CD4-positive, alpha-beta T cell treated with Interleukin-17A for 4 hours (primary cell): ENCODE results near the gene PAK3.

Experiments used
- DNase-seq: peaks from one replicate; pipeline ENCODE4 v3.0.0-alpha.2; 2020; ENCODE audit warnings: mixed read lengths

The PAK3 gene

DNA sequence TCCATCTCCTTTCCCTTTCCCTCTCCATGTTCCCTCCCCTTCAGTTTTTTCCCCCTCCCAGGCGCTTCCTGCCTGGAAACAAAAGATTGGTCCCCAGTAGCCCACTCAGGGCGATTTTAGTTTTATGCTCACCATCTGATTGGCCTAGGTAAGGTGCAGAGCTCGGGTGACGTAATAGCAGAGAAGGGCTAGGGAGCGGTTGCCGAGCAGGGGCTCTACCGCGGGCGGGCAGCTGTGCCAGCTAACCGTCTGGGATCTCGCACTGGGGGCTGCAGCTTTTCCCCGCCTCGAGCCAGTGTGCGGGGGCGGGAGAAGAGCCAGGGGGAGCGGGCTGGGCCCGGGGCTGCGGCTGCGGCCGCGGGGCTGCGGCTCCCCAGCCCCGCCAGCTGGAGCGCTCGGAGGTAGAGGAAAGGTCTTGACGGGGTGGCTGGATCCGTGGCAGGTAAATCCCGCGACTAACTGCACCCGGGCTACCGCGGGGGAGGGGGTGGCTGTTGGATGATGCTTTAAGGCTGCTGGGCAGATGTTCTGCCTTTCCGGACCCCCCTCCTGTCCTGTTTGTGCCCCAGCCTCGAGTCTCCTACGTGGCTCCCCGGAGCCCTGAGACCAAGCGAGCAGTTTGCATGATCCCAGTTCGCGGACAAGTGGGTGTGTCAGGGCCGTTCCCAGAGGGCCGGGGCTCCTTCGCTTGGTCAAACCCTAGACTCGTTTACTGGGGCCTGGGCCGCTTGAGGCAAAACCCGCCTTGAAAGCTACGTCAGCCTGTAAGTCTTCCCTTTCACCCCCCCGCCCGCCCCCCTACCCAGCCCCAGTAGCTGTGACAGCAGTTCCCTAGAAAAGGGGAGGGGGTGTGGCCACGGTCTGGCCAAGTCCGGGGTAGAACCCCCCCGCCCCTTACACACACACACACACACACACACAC is at the start of gene PAK3:
PAK3 (plus strand) TSS at position 218 of the 922 bp plus-strand sequence. CDS start 26,913 bp downstream, outside the sequence.
- DNase-seq = peak; percentile 44

DNA sequence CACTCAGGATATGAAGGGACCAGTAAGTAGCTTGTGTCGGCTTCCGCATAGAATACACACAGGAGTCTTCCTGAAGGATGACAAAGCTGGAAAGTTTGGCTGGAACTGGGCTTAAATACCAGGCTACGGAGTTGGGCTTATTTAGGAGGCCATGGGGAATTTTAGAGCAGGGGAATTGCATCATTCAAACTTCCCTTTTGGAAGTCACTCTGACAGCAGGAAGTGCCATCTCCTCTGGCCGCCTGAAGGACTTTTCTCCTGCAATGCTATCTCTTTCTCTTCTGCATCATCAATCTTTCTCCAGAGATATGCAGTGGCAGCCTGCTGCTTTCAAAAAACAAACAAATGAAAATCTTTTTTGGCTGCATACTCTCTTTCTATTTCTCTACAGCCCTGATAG is 48.4 kb upstream of the PAK3 start:
- no peak for DNase-seq

DNA sequence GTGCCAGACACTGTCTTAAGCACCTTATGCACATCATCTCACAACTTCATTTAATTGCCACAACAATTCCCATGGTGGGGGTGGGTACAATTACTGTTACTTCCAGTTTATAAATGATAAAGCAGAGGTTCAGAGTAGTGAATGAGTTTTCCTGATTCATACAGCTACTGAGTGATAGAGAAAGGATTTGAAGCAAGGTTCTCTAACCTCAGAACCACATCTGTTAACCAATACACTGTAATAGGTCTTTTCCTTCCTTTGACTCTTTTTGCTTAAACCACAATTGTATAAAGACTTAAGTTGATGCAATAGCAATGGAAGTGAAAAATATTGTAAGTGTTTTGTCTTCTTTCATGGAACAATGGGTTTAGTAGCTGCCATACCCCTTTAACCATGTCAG is 43.5 kb upstream of the PAK3 start:
- DNase-seq = no peak

DNA sequence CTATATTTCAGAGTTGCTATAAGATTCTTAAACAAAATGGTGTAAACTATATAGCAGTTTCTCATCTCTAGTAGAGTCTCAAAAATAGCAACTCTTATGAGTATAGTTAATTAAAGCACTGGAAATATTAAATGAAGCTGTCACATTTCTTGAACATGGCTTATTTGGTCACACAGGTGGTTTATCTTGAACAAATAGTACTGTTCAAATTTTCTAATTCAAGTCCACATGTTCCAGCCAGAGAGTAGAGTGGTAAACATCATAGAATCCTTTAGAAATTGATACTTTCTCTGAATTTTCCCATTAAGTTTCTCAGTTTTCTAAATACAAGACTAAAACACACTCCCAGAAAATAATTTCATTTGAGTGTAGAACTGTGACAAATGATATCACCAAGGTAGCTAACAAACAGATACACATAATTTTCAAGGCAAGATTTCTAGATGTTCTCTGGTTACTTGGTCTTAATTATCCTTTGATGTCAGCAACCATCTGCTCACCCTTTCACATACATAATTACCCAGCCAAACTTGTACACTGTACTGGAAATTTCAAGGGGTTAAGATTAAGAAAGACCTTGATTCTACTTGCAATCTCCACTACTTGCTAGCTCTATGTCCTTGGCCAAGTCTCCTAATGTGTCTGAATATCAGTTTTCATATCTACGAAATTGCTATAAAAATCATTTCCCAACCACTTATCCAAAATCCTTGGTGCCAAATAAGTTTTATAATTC is 24.3 kb upstream of the PAK3 start:
- no peak for DNase-seq

DNA sequence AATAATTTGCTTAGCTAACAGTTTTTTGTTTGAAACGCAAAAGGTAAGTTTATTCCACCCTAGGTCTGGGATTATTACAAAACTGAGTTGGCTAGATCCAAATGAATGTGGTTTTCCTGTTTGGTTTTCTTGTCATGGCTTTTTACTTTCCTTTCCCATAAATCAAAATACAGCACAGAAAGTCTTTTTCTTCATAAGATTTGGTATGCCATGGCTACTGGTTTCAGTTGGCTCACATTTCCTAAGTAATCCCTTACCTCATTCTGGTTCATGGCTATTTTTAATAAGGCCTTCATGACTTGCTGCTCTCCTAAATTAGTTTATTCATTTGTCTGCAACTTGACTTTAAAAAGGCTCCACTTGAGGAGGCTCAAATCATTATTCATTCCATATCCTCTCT is 12.9 kb upstream of the PAK3 start:
- DNase-seq = no peak

DNA sequence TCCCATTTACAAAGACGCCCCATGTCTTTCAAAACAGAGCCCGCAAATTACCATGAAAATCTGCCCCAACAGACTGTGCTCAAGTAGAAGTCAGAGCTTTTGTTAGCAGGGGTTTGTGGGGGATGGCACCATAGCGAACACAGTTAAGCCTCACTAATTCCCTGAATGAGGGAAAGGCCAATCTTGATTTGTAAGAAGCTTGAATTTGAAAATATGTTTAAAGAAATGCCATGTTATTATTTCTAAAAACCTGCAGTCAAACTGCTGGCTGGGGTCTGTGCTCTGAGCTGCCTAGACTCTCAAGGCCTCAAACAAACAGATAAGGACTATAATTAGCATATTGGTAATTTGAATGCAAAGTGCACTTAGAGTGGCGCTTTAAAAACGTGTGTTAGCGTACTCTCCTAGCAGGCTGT is 9.4 kb upstream of the PAK3 start:
- no peak for DNase-seq

DNA sequence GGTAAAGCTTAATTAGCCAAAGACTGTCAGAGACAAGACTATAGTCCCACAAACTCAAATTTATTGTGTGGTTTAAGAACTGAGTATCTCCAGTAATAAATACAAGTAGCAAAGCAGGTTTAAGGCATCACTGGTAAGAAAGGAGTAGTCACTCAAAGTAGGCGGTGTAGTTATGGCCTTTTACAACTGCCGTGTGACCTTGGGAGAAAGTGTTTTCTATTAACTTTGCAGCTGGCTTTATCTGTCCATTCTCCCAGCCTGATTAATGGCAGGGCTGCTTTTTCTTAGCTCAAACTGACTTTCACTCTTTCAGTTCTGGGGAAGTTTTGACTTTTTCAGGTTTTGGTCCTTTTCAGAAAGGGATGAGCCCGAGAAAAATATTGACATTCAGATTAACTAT is 7.4 kb upstream of the PAK3 start:
- DNase-seq = no peak

DNA sequence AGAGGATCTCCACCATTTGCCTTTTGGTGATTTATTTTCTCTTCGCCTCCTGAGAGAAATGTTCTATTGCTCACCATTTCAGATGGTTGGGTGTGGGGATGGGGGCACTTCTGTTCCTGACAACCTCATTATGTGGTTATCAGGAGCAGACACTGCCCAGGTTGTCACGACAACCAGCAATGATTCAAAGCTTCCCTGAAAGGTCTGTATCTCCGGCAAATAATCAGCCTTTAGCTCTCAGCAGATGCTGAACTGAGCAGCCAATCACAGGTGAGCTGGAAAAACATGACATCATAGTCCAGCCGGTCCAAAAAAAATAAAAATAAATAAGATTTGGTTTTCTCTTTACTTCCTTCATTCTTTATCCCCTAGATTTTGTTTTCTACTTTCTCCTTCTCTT is 5.5 kb upstream of the PAK3 start:
- DNase-seq = no peak

DNA sequence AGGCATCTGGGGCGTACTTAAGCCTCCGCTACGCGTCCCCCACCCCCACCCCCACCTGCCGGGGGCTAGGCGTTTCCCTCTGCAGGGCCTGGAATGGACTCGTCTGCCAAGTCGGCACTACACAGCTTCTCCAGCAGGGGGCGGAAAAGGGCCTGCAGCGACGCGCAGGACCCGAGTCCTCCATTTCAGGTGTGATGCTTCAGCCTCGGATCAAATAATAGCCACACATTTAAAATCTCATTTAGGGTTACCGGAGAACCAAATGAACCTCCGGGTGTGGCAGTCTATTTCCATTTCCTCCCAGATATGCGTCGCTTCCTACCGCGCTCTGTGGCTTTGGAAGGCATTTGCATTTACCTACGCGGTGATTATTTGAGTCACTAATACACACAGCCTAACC is 2.9 kb downstream of the PAK3 start:
- peak; percentile 76 for DNase-seq

DNA sequence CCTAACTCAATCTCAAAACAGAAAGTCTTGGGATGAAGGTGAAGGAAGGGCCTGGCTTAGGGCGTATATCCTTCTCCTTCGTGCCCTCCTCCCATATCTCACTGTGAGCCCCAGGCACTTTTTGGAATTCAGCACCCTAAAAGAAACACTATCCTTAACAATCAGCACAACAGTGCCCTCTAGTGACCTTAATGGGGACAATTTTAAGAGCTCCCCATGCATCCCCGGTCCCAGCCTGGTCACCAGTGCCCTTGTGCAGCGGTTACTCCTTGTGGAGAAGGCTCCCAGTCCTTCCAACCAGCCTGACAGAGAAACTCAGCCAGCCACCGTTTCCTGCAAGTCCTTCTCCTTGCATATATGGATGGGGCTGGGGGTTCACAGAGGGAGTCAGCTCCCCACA is 4.2 kb downstream of the PAK3 start:
- peak; percentile 44 for DNase-seq

DNA sequence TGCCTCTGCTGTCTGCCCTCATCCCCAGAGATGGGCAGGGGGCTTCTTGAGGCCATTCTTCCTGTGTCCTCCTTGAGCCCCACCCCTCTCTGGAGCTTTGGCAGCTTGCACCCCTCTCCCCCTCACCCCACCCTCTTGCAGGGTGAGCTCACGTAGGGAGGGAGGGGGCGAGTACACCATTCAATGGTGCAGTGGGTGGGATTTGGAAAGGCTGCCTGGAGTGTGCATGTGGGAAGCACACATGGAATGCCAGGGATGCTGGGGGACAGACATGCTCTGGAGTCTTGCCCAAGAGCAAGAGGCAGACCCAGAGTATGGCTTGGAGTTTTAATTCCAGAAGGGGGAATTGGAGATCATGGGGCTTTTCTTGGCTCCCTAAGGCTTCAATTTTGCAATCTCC is 5.6 kb downstream of the PAK3 start:
- DNase-seq = no peak

DNA sequence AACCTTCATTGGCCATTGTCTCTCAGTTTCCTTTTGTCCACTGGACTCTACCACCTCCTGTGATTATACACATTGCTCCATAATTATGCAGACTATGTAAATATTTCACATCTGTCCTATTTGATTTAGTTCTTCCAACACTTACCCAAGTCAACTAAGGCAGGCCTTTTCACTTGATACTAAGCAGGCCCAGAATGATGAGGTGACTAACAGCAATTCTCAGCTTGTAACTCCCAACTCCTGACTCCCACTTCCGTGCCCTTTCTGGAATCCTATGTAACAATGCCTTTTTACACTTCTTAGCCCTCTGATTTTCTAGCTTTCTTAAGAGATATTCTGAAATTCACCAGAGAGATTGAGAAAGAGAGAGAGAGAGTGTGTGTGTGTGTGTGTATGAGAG is 6.6 kb downstream of the PAK3 start:
- DNase-seq = no peak

DNA sequence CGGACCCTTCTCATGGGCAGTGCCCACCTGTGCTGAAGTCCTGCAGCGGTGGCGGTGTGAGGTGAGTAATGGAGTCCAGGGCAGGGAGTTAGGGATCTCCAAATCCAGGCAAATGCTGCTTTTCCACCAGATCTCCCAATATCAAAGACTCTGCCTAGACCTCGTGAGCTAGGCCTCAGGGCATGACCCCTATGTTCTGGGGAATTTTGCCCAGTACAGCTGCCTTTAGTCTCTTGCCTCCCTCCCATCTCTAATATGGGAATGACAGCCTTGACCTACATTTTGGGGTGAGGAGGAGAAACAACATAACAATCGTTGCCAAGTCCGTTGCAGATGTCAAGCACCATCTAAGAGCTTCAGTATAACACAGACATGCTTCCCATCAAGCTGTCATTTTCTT is 7.3 kb downstream of the PAK3 start:
- no peak for DNase-seq

DNA sequence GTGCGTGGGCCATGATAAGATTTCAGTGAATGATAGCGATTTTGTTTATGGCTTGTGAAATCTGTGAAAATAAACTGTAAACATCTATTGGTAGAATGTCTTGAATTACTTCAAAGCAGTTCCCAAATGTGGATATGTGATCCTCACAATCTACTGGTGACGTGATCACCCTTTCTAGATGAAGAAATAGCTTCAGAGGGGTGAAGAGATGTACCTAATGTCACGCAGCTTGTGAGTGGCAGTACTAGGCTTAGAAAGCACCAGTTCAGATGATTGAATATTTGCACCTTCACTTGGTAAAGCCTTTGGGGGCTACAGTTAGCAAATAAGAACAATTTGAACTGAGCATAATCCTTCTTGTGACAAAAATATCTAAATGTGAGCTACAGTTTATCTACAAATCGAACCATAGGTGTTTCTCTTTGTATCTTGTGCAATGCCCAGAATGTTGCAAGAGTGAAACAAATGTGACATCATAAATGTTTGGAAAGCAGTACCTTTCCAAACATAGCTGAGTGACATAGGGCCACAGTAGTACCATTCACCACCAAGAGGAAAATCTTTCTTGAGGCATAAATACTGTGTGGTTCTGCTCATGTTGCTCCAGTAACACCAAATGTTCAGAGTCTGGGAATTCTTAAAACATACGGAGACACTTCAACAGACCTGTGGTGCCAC is 14.2 kb downstream of the PAK3 start:
- DNase-seq = no peak

DNA sequence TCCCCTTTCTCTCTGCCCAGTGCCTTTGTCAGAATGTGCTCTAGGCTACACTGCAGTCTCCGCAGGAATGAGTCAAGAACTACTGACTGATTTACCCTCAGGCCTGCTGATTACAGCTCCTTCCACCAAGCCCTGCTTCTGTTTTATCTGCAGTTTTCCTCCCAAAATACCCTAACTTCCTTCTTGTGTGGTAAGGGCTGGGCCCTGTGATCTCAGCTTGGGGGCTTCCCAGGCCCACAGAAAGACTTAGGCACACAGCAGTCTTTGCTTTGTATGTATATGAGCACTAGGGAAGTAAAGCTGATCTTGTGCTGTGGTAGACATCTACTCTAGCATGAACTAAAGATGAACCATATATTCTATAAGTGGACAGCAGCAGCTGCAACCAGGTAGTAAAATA is 18.8 kb downstream of the PAK3 start:
- no peak for DNase-seq

DNA sequence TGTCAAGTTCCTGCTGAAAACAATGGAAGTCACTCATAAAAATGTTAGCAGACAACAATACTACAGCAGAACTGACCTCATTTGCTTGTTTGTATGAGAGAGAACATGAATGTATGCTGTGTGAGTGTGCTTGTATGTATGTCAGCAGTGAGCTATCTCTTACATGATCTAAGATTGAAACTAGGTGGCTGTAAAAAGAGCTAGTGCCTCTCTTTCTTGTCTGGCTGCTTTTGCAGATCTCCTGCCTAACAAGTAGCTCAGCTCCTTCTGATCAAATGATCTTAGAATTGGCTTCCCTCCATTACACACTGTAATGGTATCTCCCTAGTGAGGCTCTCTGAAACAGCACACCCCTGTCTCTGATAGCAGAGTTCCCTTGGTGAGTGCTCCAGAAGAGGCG is 20.7 kb downstream of the PAK3 start:
- DNase-seq = no peak

DNA sequence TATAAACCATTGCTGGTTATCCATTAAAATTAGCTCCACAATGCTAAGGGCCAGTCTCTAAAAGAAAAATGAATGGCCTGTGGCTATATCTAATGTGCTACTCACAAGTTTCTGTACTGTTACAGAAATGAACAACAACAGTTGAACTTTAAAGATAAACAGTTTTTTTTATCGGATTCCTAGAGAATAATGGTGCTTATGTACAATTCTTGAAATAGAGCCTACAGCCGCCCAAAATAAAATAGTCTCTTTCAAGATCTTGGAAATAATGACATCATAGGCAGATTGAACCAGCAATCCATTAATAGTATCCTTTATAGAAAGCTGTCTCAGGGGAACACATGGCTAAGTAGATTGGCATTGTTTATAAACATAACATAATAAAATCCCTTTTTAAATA is 23.4 kb downstream of the PAK3 start:
- DNase-seq = no peak

DNA sequence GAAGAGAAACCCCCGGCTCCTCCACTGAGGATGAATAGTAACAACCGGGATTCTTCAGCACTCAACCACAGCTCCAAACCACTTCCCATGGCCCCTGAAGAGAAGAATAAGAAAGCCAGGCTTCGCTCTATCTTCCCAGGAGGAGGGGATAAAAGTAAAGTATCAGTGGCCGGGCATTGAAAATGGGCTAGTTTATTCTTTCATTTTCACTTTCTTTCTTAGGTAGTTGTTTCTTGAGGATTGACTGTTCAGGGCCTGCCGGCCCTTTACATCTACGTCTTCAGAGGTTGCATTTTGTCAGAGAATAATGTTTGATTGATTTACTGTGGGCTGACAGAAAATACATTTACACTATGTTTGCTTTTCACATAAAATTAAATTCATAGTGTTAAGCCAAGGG is 27.1 kb downstream of the PAK3 start:
- DNase-seq = no peak

DNA sequence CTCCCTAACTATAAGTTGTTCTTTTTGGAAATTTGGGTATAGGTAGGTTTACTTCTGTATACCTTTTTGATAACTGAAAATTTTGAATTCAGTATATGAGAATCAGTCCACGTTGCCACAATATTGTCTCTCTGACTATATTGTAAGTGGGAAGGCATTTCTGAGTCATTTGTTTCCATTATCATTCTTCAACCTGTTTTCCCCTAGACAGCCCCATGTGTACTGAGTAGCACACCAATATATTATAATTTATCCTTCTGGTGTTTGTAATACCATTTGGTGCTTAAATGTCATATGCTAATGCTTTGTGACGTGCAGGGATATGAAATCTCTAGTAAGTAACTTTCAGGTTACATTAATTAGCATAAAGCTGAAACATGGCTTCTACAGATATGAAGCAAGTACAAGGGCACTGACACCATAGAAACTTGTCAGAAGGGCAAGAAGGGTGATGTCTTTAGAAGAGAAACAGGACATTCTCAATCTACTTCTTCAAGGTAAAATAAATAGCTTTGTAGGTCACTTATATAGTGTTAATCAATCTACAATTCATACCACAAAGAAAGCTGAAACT is 27.7 kb downstream of the PAK3 start:
- no peak for DNase-seq

DNA sequence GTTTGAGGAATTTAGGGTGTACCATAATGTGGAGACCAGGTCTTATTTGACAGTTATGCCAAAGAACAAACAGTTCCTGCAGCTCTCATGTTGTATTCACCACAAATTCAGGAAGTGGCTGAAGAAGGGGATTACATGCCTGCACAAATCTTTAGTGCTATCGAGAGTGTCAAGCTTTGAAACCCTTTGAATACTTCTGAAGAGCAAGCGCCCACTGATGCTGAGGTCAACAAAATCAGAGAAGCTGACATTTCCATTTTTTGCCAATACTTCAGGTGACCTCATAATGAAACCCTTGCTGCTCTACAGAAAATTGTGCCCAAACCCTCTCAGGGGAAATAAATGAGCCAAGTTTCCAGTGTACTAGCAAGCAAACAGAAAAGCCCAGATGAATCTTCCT is 28.4 kb downstream of the PAK3 start:
- DNase-seq = no peak

DNA sequence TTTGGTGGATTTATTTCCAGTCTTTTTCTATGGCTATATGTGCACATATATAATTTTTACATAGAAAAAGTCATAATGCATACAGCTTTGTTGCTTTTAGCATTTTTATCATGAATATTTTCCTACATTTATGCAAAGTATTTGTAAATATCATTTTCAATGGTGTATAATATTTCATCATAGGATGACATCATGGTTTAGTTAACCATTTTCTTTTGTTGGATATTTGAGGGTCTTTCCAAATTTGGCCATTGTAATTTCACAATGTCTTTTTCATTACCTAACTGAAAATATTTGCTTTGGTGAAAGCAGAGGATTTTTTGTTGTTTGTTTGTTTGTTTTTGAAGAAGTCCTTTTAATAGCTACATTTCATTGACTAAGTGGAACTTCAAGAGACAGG is 31.0 kb downstream of the PAK3 start:
- no peak for DNase-seq

DNA sequence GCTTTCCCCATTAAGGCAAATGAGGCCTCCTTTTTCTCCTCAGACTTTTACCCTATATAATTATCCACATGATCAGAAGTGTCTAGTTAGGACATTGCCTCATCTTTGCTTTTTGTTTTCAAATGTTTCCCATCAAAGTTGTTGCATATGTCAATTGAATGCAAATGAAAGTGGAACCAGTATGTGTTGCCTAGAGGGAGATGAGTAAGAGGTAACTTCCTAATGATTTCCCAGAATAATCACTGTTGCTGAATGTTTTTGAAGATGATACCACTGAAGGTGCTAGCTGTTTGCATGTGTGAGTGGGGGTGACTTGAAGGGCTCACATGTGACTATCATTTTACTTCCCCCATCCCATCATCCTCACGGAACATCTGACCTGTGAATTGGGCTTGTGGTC is 33.9 kb downstream of the PAK3 start:
- DNase-seq = no peak

DNA sequence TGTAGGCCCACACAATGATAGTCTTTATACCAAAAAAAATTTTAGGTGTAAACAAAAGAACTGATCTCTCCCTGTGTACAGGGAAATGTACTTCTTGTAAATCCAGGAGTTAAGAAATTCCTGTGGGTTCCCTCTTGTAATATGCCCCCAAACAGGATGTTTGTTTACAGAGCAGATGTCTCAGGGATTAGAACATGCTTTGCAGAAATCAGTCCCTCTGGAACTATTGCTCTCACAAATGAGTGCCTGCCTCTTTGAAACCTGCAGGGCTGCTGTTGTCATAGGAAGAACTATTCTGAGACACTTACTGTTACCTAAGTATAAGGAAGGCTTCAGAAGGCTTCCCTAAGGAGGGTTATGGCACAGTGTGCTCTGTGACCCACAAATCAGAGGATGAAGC is 35.6 kb downstream of the PAK3 start:
- DNase-seq = no peak
